ENCODE results near the gene ZEB1. TPM values are rescaled to one million over a fixed set of nuclear protein-coding genes. Genes with fewer than 3 reads are reported as not detected.

ZEB1 gene
- total and polyA plus RNA-seq, 2 of the 8 experiments (the other 6 are each of a cell fraction or from before 2014, with no cell fraction given) = 0.08 to 0.15 TPM

DNA sequence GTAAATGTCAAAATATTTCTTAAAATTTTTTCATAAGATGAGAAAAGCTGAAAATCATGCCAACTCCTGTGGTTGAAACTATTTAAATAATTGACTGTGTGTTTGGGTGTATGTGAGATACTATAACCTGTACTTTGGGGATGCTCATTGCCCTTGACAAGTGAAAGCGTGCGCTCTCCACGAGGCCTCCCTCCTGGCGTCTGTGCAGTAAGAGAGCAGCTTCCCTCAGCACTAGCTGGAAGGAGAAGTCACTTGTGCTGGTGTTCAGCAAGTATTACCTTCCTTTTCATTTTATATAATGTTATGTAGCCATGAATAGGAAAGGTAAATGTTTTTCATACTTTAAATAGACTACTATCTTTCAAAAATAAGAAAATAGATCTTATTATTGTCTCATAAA, 118.9 kb downstream of the ZEB1 start:
- ChIA-PET POLR2A (ENCODE audit: partially characterized antibody) (no interaction called here), CTCF (ENCODE audit: partially characterized antibody) (no interaction called here)
- Histone ChIP-seq H3K4me3 (ENCODE audit: extremely low read depth in 1 of 4, insufficient read depth in 2 of 4, low read depth in 3 of 4, low read length in 4 of 4) (no peak overlapping the region), H4K20me1 (replicated peaks in 1 of 2; ENCODE audit: control insufficient read depth in 1 of 2, insufficient read depth in 2 of 2, low read length in 2 of 2) (no peaks in the 10 kb centered on the region), H3K23ac (ENCODE audit: insufficient read length) (no peak overlapping the region), H2AFZ (ENCODE audit: low read length) (no peak overlapping the region), H4K91ac (replicated peaks; ENCODE audit: insufficient read length, low read length) (no peak overlapping the region), H3K4me2 (ENCODE audit: insufficient read depth in 1 of 2, low read depth in 2 of 2, low read length in 2 of 2) (no peak overlapping the region), H4K8ac (ENCODE audit: extremely low read depth, insufficient read depth, low read length) (no peak overlapping the region), H3K4me1 (replicated peaks in 1 of 4; ENCODE audit: control insufficient read depth in 3 of 4, insufficient read depth in 4 of 4, low read length in 3 of 4) (no peaks in the 10 kb centered on the region), H3K23me2 (ENCODE audit: low read depth, low read length) (no peaks in the 10 kb centered on the region; the same call in 1 of the 2 replicates), H2BK15ac (ENCODE audit: low read length) (no peak overlapping the region), H2BK5ac (ENCODE audit: low read depth, low read length) (no peak overlapping the region), H2BK12ac (ENCODE audit: low read depth, low read length) (no peak overlapping the region), H3K18ac (ENCODE audit: extremely low read depth, low read length) (no peak overlapping the region), H3K4ac (replicated peaks; ENCODE audit: insufficient read length, low read depth, low read length) (no peak overlapping the region), H3K9me3 (ENCODE audit: insufficient read depth in 2 of 2, low read depth in 1 of 2, low read length in 1 of 2) (no peaks in the 10 kb centered on the region), H3K79me2 (ENCODE audit: control insufficient read depth in 1 of 2, insufficient read depth in 2 of 2, low read length in 2 of 2) (no peaks in the 10 kb centered on the region), H3K56ac (replicated peaks; ENCODE audit: insufficient read length, low read depth, low read length) (no peak overlapping the region), H3K79me1 (ENCODE audit: low read depth, low read length) (no peaks in the 10 kb centered on the region), H3K36me3 (ENCODE audit: control insufficient read depth in 2 of 4, insufficient read depth in 4 of 4, low read length in 3 of 4) (no peaks in the 10 kb centered on the region; a peak in 1 of 8 replicates), H3K27ac (ENCODE audit: low read depth, low read length) (no peak overlapping the region), H2BK120ac (replicated peaks; ENCODE audit: low read depth, low read length) (no peak overlapping the region), H4K5ac (ENCODE audit: insufficient read length, low read depth, low read length) (no peak overlapping the region), H3K27me3 (replicated peaks in 1 of 4; ENCODE audit: control insufficient read depth in 3 of 4, extremely low read depth in 1 of 4, insufficient read depth in 3 of 4, low read length in 3 of 4) (no peaks in the 10 kb centered on the region), H2AK5ac (ENCODE audit: low read depth, low read length) (no peak overlapping the region), H3K9ac (replicated peaks in 1 of 4; ENCODE audit: extremely low read depth in 1 of 4, low read depth in 3 of 4, low read length in 3 of 4) (no peak overlapping the region), H3K14ac (ENCODE audit: insufficient read length) (no peak overlapping the region), H2BK20ac (ENCODE audit: low read length) (no peak overlapping the region)
- no peak for FAIRE-seq
- DNase-seq (ENCODE audit: low read depth in 1 of 2, low spot score in 2 of 2) = no peak
- 98% methylated on average over 4 of the region's 4 CpGs; no CpG with 5 or more reads in 1 of the 2 experiments for WGBS, 2 experiments (ENCODE audit: extremely low coverage in 1 of 2, insufficient coverage in 1 of 2, insufficient read length in 1 of 2, insufficient replicate concordance in 2 of 2, low coverage in 1 of 2, low lambda C conversion rate in 2 of 2, missing lambda C conversion rate in 1 of 2)
- TF ChIP-seq, protein P1, sequence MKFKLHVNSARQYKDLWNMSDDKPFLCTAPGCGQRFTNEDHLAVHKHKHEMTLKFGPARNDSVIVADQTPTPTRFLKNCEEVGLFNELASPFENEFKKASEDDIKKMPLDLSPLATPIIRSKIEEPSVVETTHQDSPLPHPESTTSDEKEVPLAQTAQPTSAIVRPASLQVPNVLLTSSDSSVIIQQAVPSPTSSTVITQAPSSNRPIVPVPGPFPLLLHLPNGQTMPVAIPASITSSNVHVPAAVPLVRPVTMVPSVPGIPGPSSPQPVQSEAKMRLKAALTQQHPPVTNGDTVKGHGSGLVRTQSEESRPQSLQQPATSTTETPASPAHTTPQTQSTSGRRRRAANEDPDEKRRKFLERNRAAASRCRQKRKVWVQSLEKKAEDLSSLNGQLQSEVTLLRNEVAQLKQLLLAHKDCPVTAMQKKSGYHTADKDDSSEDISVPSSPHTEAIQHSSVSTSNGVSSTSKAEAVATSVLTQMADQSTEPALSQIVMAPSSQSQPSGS (IDR thresholded peaks at IDR 0.05; ENCODE audit: low read length) = no peak
- TF ChIP-seq, protein P2, sequence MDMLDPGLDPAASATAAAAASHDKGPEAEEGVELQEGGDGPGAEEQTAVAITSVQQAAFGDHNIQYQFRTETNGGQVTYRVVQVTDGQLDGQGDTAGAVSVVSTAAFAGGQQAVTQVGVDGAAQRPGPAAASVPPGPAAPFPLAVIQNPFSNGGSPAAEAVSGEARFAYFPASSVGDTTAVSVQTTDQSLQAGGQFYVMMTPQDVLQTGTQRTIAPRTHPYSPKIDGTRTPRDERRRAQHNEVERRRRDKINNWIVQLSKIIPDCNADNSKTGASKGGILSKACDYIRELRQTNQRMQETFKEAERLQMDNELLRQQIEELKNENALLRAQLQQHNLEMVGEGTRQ (IDR thresholded peaks at IDR 0.05; ENCODE audit: low read length) = no peak
